Raji (cell line): Measurements from ENCODE around the gene PLEKHM2.

Experiments used
- POLR2A ChIP-seq: IDR thresholded peaks from 2 replicates; pipeline ENCODE4 v1.6.1; 2011; ENCODE audit warnings: low read depth, low read length, control low read depth; ENCODE audit not compliant: insufficient read depth

Gene PLEKHM2

GRCh38 chr1:15736892-15737261 lies 52.8 kb downstream of the PLEKHM2 start:
- no peak for TF ChIP-seq POLR2A

- TF ChIP-seq POLR2A = no peak
These were observed 53.5 kb downstream of the PLEKHM2 start for GRCh38 chr1:15737324-15738319.

- TF ChIP-seq POLR2A = no peak
These were observed 54.4 kb downstream of the PLEKHM2 start for GRCh38 chr1:15738416-15739113.

GRCh38 chr1:15739259-15739658 lies 55.1 kb downstream of the PLEKHM2 start:
- no peak for TF ChIP-seq POLR2A

GRCh38 chr1:15739745-15740144 lies 55.6 kb downstream of the PLEKHM2 start:
- no peak for TF ChIP-seq POLR2A

- no peak for TF ChIP-seq POLR2A
These were observed 57.1 kb downstream of the PLEKHM2 start for GRCh38 chr1:15740924-15741850.

- TF ChIP-seq POLR2A = no peak
These were observed 58.2 kb downstream of the PLEKHM2 start, which contains the start of gene TMEM82 for GRCh38 chr1:15742339-15742801. TSS of gene TMEM82 (plus strand) at chr1:15742499. CDS start at chr1:15742560, 61 bp downstream.

GRCh38 chr1:15744122-15744679 lies 60.1 kb downstream of the PLEKHM2 start:
- TF ChIP-seq POLR2A = no peak

- no peak for TF ChIP-seq POLR2A
These were observed 63.3 kb downstream of the PLEKHM2 start for GRCh38 chr1:15747378-15747777.

GRCh38 chr1:15748264-15748663 lies 64.1 kb downstream of the PLEKHM2 start:
- TF ChIP-seq POLR2A = no peak

- no peak for TF ChIP-seq POLR2A
These were observed 64.7 kb downstream of the PLEKHM2 start for GRCh38 chr1:15748690-15749398.

GRCh38 chr1:15749399-15750291 lies 65.5 kb downstream of the PLEKHM2 start:
- no peak for TF ChIP-seq POLR2A

- no peak for TF ChIP-seq POLR2A
These were observed 66.8 kb downstream of the PLEKHM2 start for GRCh38 chr1:15750924-15751323.
